ENCODE measurements around the gene SP5. TPM values are rescaled to one million over a fixed set of nuclear protein-coding genes. Genes with fewer than 3 reads are reported as not detected.
"Not testable (repeated sequence)": the region's sequence is repeated elsewhere in the genome, so short reads cannot be mapped to it uniquely, and the experiment has no call there.

SP5 gene
- total RNA-seq, 2 donors from 2014 or later, result 1.4 TPM; not detected in 1

DNA sequence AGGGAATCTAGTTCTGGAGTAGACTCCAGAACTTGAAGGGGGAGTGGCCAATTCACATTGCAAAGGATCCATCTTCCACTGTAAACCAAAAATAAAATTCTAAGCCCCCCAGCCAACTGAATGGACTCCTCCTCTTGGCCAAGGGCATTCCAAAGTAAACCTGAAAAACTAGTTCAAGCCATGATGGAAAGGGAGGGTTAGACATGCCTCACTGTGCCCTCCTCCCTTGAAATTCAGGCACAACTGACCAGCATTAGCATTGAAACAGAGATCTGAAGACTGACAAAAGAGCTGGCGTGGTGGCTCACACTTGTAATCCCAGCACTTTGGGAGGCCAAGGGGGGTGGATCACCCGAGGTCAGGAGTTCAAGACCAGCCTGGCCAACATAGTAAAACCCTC lies 19.5 kb downstream of the SP5 start:
- H3K4me3 Mint-ChIP-seq; DNase-seq; H3K4me1 Mint-ChIP-seq (ENCODE audit: low read depth); ATAC-seq (replicated peaks in 1 of 2); H3K9me3 Mint-ChIP-seq; H3K36me3 Mint-ChIP-seq (ENCODE audit: insufficient read depth in 2 of 2); H3K27ac Mint-ChIP-seq: not testable (repeated sequence)
- H3K27me3 Mint-ChIP-seq (ENCODE audit: low read depth), result peaks cover 31% of the 10 kb centered on the region

DNA sequence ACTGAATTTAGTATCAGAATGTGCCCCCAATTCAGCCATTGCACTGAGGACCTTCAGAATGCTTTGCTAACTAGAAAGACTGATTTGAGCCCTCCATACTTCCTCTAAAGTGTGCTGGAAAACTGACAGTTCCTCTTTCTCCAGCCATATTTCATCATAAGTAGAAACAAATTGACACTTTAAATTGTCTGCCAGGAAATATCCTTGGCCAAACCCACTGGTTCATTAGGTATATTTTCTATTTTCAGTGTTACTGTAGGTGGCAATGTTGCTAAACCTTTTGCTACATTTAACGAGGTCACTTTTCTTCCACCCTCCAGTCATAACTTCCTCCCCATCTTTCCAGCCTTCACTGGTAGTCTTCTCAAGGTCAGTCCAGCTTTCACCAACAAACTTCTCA lies 21.5 kb downstream of the SP5 start:
- H3K4me3 Mint-ChIP-seq, result no peak overlapping the region
- peaks cover 31% of the 10 kb centered on the region for H3K27me3 Mint-ChIP-seq (ENCODE audit: low read depth)
- DNase-seq (no peak), ATAC-seq (replicated peaks in 1 of 2) (no peak)
- H3K36me3 Mint-ChIP-seq (ENCODE audit: insufficient read depth in 2 of 2), result no peaks in the 10 kb centered on the region
- H3K4me1 Mint-ChIP-seq (ENCODE audit: low read depth), result no peaks in the 10 kb centered on the region
- H3K9me3 Mint-ChIP-seq, result no peaks in the 10 kb centered on the region
- H3K27ac Mint-ChIP-seq, result no peak overlapping the region

DNA sequence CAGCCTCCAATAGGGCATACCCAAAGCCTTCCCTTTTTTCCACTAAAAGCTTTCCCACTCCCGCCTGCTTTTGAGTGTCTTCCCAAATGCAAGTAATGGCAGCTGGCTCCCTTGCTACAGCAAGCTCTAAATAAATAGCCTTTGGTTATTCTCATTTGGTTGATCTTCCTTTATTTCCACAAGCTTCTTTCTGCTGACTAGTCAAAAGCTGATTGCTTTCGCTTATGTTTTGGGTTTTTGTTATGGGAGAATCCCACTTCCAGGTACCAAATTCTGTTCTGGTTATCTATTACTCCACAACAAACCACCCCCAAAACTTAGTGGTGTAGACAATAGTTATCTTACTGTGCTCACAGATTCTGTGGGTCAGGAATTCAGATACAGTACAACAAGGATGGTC lies 22.3 kb downstream of the SP5 start:
- Mint-ChIP-seq H3K36me3 (ENCODE audit: insufficient read depth in 2 of 2) (no peaks in the 10 kb centered on the region), H3K4me1 (ENCODE audit: low read depth) (no peaks in the 10 kb centered on the region), H3K27ac (no peak overlapping the region), H3K27me3 (ENCODE audit: low read depth) (peaks cover 28% of the 10 kb centered on the region), H3K4me3 (no peak overlapping the region), H3K9me3 (no peaks in the 10 kb centered on the region)
- DNase-seq (no peak), ATAC-seq (replicated peaks in 1 of 2) (no peak)

DNA sequence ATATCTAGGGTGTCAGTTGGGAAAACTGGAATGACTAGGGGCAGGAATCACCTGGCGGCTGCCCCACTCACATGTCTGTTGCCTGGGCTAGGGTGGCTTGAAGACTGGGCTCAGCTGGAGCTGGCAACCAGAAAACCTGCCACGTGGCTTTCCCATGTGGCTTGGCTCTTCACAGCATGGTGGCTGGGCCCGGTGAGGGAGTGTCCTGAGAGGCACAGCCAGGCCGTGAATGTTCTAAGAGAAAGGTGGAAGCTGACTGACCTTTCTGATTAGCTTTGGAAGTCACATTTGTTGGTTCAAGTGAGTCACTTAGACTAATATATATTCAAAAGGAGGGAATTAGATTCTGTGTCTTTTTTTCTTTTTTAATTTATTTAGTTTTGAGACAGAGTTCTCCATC lies 22.7 kb downstream of the SP5 start:
- Mint-ChIP-seq H3K4me3 (no peak overlapping the region), H3K4me1 (ENCODE audit: low read depth) (no peaks in the 10 kb centered on the region), H3K36me3 (ENCODE audit: insufficient read depth in 2 of 2) (no peaks in the 10 kb centered on the region), H3K27ac (no peak overlapping the region), H3K9me3 (no peaks in the 10 kb centered on the region), H3K27me3 (ENCODE audit: low read depth) (peaks cover 25% of the 10 kb centered on the region)
- ATAC-seq (replicated peaks in 1 of 2) (no peak), DNase-seq (no peak)

DNA sequence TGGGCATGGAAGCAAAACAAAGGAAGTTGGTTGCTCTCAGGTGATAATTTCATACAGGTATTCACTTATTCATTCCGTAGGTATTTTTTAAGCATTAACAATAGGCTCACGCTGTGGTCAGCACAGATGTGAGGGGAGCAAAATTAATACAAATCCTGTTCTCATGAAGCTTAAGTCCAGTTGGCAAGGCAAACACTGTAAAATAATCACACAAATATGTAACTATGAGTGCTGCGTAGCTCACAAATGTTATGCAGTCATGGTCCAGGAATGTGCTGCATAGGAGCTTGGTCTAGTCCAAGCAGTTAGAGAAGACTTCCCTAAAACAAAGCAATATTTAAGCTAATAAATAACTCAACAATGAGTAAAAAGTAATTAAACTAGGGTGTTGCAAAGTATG lies 23.9 kb downstream of the SP5 start:
- H3K27ac Mint-ChIP-seq, result no peak overlapping the region
- H3K4me1 Mint-ChIP-seq (ENCODE audit: low read depth), result no peaks in the 10 kb centered on the region
- ATAC-seq (replicated peaks in 1 of 2) (no peak), DNase-seq (no peak)
- peaks cover 20% of the 10 kb centered on the region for H3K27me3 Mint-ChIP-seq (ENCODE audit: low read depth)
- H3K9me3 Mint-ChIP-seq, result no peaks in the 10 kb centered on the region
- no peaks in the 10 kb centered on the region for H3K36me3 Mint-ChIP-seq (ENCODE audit: insufficient read depth in 2 of 2)
- no peak overlapping the region for H3K4me3 Mint-ChIP-seq

DNA sequence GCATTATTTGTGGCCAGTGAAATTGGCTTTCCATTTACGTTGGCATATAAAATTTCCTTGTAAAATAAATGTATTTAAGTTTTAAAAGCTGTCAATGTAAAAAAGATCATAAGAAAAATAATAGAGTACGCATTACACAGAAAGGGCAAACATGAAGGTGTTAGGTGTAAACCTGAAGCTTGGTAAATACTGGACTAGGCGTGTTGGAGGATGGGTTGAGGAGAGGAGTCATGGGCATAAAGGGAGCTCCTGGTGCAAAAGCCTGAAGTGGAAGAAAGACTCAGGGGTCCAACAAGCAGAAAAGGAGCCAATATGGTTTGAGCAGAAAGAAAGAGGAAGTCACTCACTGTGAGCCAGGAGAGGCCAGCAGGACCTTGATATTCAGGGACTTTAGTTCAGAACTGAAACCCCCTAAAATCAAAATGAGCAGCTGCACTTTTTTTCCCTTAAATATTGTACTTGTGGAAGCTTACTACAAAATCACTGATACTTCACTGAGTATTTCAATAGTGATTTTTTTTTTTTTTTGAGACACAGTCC lies 24.4 kb downstream of the SP5 start:
- Mint-ChIP-seq H3K4me3 (no peak overlapping the region), H3K27me3 (ENCODE audit: low read depth) (peaks cover 23% of the 10 kb centered on the region), H3K4me1 (ENCODE audit: low read depth) (no peaks in the 10 kb centered on the region), H3K36me3 (ENCODE audit: insufficient read depth in 2 of 2) (no peaks in the 10 kb centered on the region), H3K27ac (no peak overlapping the region), H3K9me3 (no peaks in the 10 kb centered on the region)
- DNase-seq, result no peak
- no peak for ATAC-seq (replicated peaks in 1 of 2)

DNA sequence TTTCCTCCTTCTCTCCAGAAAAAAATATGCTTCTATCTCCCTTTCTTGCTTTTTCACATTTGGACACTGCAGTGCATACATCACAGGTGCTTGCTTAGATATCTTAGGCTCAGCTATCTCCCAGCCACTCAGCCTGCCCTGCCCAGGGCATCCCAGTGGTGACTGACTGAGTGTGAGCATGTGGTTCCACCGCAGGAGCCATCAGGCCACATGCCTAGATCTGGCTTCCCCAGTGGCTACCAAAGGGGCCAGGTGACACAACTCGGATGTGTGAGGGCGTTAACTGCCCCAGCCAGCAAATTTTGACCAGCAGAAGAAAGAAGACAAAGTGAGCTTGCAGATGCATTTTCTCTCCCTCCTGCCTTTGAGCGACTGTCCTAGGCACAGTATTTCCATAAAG lies 25.5 kb downstream of the SP5 start:
- H3K9me3 Mint-ChIP-seq, result no peaks in the 10 kb centered on the region
- no peaks in the 10 kb centered on the region for H3K36me3 Mint-ChIP-seq (ENCODE audit: insufficient read depth in 2 of 2)
- no peak for DNase-seq
- H3K27me3 Mint-ChIP-seq (ENCODE audit: low read depth), result peaks cover 30% of the 10 kb centered on the region
- no peak overlapping the region for H3K27ac Mint-ChIP-seq
- no peaks in the 10 kb centered on the region for H3K4me1 Mint-ChIP-seq (ENCODE audit: low read depth)
- no peak for ATAC-seq (replicated peaks in 1 of 2)
- no peak overlapping the region for H3K4me3 Mint-ChIP-seq

DNA sequence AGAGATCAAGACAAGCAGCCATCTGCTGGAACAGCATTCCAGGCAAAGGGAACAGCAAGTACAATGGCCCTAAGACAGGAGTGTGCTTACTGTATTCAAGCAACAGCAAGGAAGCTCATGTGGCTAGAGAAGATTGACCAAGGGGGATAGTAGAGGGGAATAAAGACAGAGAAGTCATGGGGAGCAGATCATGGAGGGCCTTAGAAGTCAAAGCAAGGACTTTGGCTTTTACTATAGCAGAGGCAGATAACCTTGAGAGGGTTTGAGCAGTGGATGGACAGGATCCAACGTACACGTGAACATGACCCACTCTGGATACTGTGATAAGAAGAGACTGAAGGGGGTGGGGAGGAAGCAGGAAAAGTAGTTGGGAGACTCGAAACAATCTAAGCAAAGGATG lies 26.9 kb downstream of the SP5 start:
- DNase-seq, result no peak
- H3K9me3 Mint-ChIP-seq, result no peaks in the 10 kb centered on the region
- no peaks in the 10 kb centered on the region for H3K4me1 Mint-ChIP-seq (ENCODE audit: low read depth)
- no peak overlapping the region for H3K27ac Mint-ChIP-seq
- H3K4me3 Mint-ChIP-seq, result no peak overlapping the region
- peaks cover 19% of the 10 kb centered on the region for H3K27me3 Mint-ChIP-seq (ENCODE audit: low read depth)
- no peaks in the 10 kb centered on the region for H3K36me3 Mint-ChIP-seq (ENCODE audit: insufficient read depth in 2 of 2)
- ATAC-seq (replicated peaks in 1 of 2), result no peak

DNA sequence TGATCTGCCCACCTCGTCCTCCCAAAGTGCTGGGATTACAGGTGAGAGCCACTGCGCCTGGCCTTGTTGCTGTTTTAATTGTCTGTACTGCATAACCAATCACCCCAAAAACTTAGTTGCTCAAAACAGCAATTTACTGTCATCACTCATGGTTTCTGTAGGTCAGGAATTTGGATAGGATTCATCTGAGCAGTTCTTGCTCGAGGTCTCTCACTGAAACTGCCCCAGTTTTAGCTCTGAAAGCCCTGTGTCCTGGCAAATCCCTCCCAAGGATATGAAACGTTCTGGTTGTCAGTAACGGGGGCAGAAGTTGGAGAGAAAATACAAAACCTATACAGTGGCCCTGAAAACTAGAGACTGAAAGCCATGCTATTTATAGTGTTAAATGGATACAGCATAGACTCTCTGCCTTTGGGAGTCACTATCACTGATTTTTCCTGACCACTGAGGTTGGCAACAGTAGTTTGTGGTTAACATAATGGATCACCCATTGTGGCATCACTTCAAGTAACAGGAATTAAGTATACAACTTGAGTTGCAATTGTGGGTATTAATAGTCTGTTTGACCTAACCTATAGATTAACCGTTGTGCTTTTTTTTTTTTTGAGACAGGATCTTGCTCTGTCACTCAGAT lies 27.9 kb downstream of the SP5 start:
- Mint-ChIP-seq H3K27ac (no peak overlapping the region), H3K4me1 (ENCODE audit: low read depth) (no peaks in the 10 kb centered on the region), H3K9me3 (no peaks in the 10 kb centered on the region), H3K27me3 (ENCODE audit: low read depth) (peaks cover 17% of the 10 kb centered on the region), H3K4me3 (no peak overlapping the region), H3K36me3 (ENCODE audit: insufficient read depth in 2 of 2) (no peaks in the 10 kb centered on the region)
- DNase-seq (no peak), ATAC-seq (replicated peaks in 1 of 2) (no peak)

DNA sequence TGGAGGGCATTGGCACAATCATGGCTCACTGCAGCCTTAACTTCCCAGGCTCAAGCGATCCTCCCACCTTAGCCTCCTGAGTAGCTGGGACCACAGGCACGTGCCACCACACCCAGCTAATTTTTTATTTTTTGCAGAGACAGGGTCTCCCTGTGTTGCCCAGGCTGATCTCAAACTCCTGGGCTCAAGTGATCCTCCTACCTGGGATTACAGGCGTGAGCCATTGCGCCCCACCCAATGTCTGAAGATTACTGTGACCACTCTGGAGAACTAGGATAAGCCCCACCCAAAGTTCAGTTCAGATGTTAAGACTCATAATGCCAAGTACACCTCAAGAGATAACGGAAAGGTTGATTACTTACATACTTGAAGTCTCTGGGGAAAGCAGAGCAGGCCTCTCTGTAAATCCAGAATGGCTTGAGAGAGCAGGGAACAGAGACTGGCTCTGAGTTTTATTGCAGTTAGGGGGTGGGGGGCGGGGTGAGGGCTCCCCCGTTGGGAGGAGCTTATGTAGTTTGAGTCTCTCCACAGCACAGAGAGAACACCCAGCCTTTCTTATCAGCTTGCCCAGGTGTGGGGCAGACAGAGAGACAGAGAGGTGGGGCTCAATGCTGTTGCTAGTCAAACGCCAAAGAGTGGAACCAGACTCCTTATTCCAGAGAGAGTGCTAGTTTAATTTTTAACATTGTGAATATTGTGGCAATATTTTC lies 28.5 kb downstream of the SP5 start:
- ATAC-seq (replicated peaks in 1 of 2) (no peak), DNase-seq (no peak)
- no peaks in the 10 kb centered on the region for H3K4me1 Mint-ChIP-seq (ENCODE audit: low read depth)
- peaks cover 17% of the 10 kb centered on the region for H3K27me3 Mint-ChIP-seq (ENCODE audit: low read depth)
- no peak overlapping the region for H3K4me3 Mint-ChIP-seq
- H3K9me3 Mint-ChIP-seq, result no peaks in the 10 kb centered on the region
- H3K36me3 Mint-ChIP-seq (ENCODE audit: insufficient read depth in 2 of 2), result no peaks in the 10 kb centered on the region
- H3K27ac Mint-ChIP-seq, result no peak overlapping the region

DNA sequence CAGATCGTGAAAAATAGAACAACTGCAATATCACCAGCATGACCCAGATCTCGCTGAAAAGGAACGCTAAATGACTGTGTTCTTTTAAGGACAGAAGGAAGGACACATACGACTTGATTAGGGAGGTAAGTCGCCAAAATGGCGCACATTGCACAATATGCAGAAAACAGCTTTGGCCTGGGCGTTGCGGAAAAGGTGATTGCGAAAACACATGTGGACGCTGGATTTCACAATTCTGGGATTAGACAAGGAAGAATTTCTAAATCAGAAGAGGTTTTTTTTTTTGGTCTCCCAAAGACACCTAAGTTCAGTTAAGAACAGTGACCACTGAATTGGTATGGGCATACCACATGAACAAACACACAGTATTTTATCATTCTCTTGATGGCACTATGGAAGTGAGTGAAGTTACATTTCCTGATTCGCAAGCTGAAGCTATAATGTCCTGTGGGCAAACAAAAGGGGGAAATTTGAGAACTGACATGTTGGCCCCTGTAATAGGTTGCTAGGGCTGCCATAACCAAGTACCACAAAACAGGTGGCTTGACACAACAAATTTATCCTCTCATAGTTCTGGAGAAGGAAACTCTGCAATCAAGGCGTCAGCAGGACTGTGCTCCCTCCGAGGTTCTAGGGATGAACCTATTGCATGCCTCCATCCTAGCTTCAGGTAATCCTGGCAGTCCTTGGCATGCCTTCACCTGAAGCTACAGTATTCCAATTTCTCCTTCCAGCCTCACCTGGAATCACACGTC lies 29.3 kb downstream of the SP5 start:
- Mint-ChIP-seq H3K4me3 (no peak overlapping the region), H3K36me3 (ENCODE audit: insufficient read depth in 2 of 2) (no peaks in the 10 kb centered on the region), H3K4me1 (ENCODE audit: low read depth) (no peaks in the 10 kb centered on the region), H3K27ac (no peak overlapping the region), H3K27me3 (ENCODE audit: low read depth) (peaks cover 20% of the 10 kb centered on the region), H3K9me3 (no peaks in the 10 kb centered on the region)
- DNase-seq (no peak), ATAC-seq (replicated peaks in 1 of 2) (no peak)

DNA sequence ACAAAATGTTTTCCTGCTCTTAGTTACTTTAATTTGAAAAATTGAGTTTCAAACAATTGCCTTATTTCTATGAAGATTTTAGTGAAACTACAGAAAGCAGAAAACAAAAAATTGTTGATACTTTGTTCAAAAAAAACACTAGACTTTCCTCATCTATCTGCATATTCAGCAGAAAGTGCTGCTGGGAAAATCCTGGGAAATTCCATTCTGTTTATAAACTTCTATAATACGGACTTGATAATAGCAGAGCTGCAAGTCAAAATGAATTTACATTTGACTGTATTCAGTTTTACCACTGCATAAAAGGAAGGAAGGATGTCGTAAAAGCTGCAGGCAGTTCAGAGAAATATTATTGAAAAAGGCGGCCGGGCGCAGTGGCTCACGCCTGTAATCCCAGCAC lies 30.2 kb downstream of the SP5 start:
- no peaks in the 10 kb centered on the region for H3K9me3 Mint-ChIP-seq
- DNase-seq (no peak), ATAC-seq (replicated peaks in 1 of 2) (no peak)
- peaks cover 28% of the 10 kb centered on the region for H3K27me3 Mint-ChIP-seq (ENCODE audit: low read depth)
- H3K4me1 Mint-ChIP-seq (ENCODE audit: low read depth), result no peaks in the 10 kb centered on the region
- no peak overlapping the region for H3K4me3 Mint-ChIP-seq
- no peaks in the 10 kb centered on the region for H3K36me3 Mint-ChIP-seq (ENCODE audit: insufficient read depth in 2 of 2)
- H3K27ac Mint-ChIP-seq, result no peak overlapping the region

DNA sequence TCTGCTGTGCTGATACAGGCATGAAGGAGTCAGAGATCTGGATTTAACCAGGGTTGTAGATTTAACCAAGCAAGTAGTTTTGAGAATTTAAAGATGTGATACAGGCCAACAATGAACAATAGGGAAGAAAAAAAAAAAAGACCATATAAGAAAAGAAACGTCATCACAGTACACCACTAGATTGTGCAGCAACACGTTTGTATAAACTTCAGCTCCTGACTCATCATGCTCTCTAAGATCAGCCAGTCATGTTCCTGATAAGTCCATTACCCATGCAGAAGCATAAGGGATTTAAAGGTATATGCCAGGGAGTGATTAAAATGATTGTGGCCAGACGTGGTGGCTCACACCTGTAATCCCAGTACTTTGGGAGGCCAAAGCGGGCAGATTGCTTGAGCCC lies 32.8 kb downstream of the SP5 start:
- Mint-ChIP-seq H3K4me1 (ENCODE audit: low read depth) (no peaks in the 10 kb centered on the region), H3K4me3 (no peak overlapping the region), H3K9me3 (no peaks in the 10 kb centered on the region), H3K27ac (no peak overlapping the region), H3K36me3 (ENCODE audit: insufficient read depth in 2 of 2) (no peaks in the 10 kb centered on the region), H3K27me3 (ENCODE audit: low read depth) (peaks cover 30% of the 10 kb centered on the region)
- DNase-seq (no peak), ATAC-seq (replicated peaks in 1 of 2) (no peak)

Measured in activated T-cell treated with anti-CD3 and anti-CD28 coated beads, Interleukin-2, amount 50 U/mL, for 72 hours (primary cell).